ENCODE measurements around the gene SALL2. TPM values are rescaled to one million over a fixed set of nuclear protein-coding genes. Genes with fewer than 3 reads are reported as not detected.
A peak's percentile ranks its signal among the peaks of the same experiment; 100 is the strongest.
"Not testable (repeated sequence)": the region's sequence is repeated elsewhere in the genome, so short reads cannot be mapped to it uniquely, and the experiment has no call there.

Gene SALL2
- total RNA-seq, 2 donors from 2014 or later, result 4.9 to 11.3 TPM

DNA sequence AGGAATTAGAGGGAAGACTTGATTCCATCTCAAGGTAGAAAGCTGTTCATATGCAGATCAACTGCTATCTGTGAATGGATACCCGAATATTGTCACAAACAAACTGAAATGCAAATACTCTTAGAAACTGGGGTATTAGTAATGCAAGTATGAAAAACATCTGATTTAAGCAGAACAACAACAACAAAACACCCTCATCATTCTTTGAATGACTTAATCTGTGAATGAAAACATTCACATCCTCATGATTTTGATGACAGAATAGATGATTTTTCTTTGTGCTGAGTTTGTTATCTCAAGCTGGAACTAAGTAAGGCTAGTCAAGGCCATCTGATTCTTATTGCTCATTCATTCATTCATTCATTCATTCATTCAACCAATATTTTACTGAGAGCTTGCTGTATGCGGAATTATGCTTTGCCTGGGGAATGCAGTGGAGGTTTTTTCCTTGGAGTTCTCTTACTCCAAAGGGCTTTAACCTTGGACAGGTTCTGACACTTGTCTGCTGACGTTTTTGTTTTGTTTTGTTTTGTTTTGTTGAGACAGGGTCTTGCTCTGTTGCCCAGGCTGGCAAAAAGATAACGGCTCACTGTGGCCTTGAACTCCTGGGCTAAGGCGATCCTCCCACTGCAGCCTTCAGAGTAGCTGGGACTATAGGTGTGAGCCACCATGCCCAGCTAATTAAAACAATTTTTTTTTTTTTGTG is 30.4 kb upstream of the SALL2 start:
- peak overlapping the region in 1 of 2 donors; percentile 53 for H3K27ac ChIP-seq
- TF ChIP-seq, protein P1, sequence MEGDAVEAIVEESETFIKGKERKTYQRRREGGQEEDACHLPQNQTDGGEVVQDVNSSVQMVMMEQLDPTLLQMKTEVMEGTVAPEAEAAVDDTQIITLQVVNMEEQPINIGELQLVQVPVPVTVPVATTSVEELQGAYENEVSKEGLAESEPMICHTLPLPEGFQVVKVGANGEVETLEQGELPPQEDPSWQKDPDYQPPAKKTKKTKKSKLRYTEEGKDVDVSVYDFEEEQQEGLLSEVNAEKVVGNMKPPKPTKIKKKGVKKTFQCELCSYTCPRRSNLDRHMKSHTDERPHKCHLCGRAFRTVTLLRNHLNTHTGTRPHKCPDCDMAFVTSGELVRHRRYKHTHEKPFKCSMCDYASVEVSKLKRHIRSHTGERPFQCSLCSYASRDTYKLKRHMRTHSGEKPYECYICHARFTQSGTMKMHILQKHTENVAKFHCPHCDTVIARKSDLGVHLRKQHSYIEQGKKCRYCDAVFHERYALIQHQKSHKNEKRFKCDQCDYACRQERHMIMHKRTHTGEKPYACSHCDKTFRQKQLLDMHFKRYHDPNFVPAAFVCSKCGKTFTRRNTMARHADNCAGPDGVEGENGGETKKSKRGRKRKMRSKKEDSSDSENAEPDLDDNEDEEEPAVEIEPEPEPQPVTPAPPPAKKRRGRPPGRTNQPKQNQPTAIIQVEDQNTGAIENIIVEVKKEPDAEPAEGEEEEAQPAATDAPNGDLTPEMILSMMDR (IDR thresholded peaks at IDR 0.05), result no peak
- ATAC-seq (ENCODE audit: insufficient number of reproducible peaks, low FRiP score, low read depth), result no peak

DNA sequence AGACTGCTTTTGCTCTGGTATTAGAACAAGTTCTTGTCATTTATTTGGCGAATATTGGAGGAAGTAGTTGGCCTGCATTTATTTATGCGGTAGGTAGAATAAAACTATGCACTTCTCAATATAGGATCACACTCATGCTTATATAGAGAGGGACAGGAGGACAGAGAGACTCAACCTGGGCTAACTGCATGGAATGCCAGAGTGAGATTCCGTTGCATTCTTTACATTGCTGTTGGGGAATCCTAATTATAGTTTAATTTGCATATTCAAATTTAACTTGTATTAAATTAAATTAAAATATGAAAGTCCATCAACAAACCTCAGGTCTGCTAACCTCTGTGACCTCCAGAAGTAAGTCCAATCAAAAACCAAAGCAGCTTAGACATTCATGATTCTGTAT is 27.1 kb upstream of the SALL2 start:
- Histone ChIP-seq H3K36me3 (no peaks in the 10 kb centered on the region), H3K27me3 (replicated peaks; ENCODE audit: insufficient read depth) (no peaks in the 10 kb centered on the region), H3K4me1 (ENCODE audit: control insufficient read depth in 1 of 2, low read depth in 2 of 2) (peaks cover 4 to 5% of the 10 kb centered on the region in 2 donors), H3K27ac (no peak overlapping the region), H3K4me3 (no peak overlapping the region), H3K9me3 (no peaks in the 10 kb centered on the region)
- TF ChIP-seq, protein P1 (IDR thresholded peaks at IDR 0.05), result no peak
- ATAC-seq (ENCODE audit: insufficient number of reproducible peaks, low FRiP score, low read depth) (no peak), DNase-seq (ENCODE audit: low spot score) (no peak)

More for the DNA sequence above, 30.4 kb upstream of the SALL2 start:
- Histone ChIP-seq H3K4me3 (no peak overlapping the region), H3K36me3 (no peaks in the 10 kb centered on the region), H3K4me1 (ENCODE audit: control insufficient read depth in 1 of 2, low read depth in 2 of 2) (peaks cover 4 to 5% of the 10 kb centered on the region in 2 donors), H3K9me3 (no peaks in the 10 kb centered on the region), H3K27me3 (replicated peaks; ENCODE audit: insufficient read depth) (no peaks in the 10 kb centered on the region)
- DNase-seq (ENCODE audit: low spot score), result no peak

DNA sequence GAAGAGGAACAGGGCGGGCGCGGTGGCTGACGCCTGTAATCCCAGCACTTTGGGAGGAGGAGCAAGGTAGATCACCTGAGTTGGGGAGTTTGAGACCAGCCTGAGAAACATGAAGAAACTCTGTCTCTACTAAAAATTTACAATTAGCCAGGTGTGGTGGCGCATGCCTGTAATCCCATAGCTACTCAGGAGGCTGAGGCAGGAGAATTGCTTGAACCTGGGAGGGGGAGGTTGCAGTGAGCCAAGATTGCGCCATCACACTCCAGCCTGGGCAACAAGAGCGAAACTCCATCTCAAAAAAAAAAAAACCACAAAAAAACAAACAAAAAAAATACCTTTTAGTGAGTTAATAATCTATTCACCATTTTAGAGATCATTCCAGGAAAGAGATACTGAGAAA is 18.4 kb upstream of the SALL2 start:
- not testable (repeated sequence) for ATAC-seq (ENCODE audit: insufficient number of reproducible peaks, low FRiP score, low read depth); H3K4me1 ChIP-seq (ENCODE audit: control insufficient read depth in 1 of 2, low read depth in 2 of 2); H3K4me3 ChIP-seq; H3K27ac ChIP-seq; DNase-seq (ENCODE audit: low spot score); H3K9me3 ChIP-seq; H3K36me3 ChIP-seq; H3K27me3 ChIP-seq (replicated peaks; ENCODE audit: insufficient read depth)

DNA sequence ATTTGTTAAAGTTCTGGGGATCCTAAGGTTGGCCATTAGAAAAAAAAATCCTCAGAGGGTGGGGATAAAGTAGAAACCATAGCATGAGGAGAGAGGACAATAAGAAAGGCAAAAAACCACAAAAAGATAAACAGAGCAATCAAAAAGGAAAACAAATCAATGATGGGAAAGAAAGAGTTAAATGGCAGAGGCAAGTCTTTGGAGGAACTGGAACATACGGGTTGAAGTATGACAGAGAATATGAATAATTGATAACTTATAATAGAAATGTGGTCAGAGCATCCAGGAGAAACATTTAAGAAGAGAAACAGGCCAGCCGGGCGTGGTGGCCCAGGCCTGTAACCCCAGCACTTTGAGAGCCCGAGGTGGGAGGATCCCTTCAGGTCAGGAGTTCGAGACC is 17.8 kb upstream of the SALL2 start:
- H3K4me3 ChIP-seq, result no peak overlapping the region
- TF ChIP-seq, protein P1 (IDR thresholded peaks at IDR 0.05), result no peak
- ATAC-seq (ENCODE audit: insufficient number of reproducible peaks, low FRiP score, low read depth) (no peak), DNase-seq (ENCODE audit: low spot score) (no peak)
- no peaks in the 10 kb centered on the region for H3K36me3 ChIP-seq
- no peak overlapping the region for H3K27ac ChIP-seq
- no peaks in the 10 kb centered on the region for H3K9me3 ChIP-seq
- no peaks in the 10 kb centered on the region for H3K27me3 ChIP-seq (replicated peaks; ENCODE audit: insufficient read depth)
- no peaks in the 10 kb centered on the region for H3K4me1 ChIP-seq (ENCODE audit: control insufficient read depth in 1 of 2, low read depth in 2 of 2)

DNA sequence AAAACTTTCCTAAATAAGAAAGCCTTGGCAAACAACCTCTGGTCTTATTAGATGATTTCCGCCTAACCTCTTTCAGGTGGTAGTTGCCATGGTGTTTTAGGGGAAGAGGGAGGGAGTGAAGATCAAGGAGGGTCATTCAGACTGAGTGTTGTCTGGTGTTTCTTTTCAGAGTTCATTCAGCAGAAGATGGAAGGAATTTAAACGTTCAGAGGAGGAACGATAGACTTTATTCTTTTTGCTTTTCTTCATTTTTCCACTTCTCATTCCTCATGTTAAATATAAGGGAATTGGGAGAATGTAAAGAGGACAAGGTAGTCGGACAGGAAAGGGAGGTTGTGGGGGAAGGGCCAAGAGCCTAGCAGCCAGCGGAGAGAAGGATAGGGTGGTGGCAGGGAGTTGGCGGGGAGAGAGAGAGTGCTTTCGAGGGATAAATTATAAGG is 17.4 kb upstream of the SALL2 start:
- ATAC-seq (ENCODE audit: insufficient number of reproducible peaks, low FRiP score, low read depth) (no peak), DNase-seq (ENCODE audit: low spot score) (no peak)
- H3K9me3 ChIP-seq, result no peaks in the 10 kb centered on the region
- TF ChIP-seq, protein P1 (IDR thresholded peaks at IDR 0.05), result no peak
- H3K36me3 ChIP-seq, result no peaks in the 10 kb centered on the region
- no peak overlapping the region for H3K27ac ChIP-seq
- no peaks in the 10 kb centered on the region for H3K27me3 ChIP-seq (replicated peaks; ENCODE audit: insufficient read depth)
- H3K4me3 ChIP-seq, result no peak overlapping the region
- no peaks in the 10 kb centered on the region for H3K4me1 ChIP-seq (ENCODE audit: control insufficient read depth in 1 of 2, low read depth in 2 of 2)
